GM10266 (cell line): ENCODE results near the gene ATG2A.
A peak's percentile ranks its signal among the peaks of the same experiment; 100 is the strongest.

Experiments used
- DNase-seq: peaks from one replicate; pipeline ENCODE4 v3.0.0; 2012; ENCODE audit errors: extremely low spot score
- CTCF ChIP-seq: IDR thresholded peaks from 2 replicates; pipeline ENCODE4 v1.5.1; 2012; ENCODE audit warnings: mild to moderate bottlenecking, low read depth; ENCODE audit not compliant: control insufficient read depth, insufficient read depth; ENCODE audit errors: missing control alignments

The ATG2A gene

GRCh38 chr11:64896448-64897022 is 20.5 kb downstream of the ATG2A start:
- TF ChIP-seq CTCF, result no peak
- no peak for DNase-seq

- no peak for DNase-seq
- no peak for TF ChIP-seq CTCF
These were observed 22.1 kb downstream of the ATG2A start for GRCh38 chr11:64894812-64895452.

- DNase-seq, result peak; percentile 94
- peak; percentile 97 for TF ChIP-seq CTCF
These were observed 22.8 kb downstream of the ATG2A start for GRCh38 chr11:64894070-64894811.

- no peak for TF ChIP-seq CTCF
These were observed 23.6 kb downstream of the ATG2A start for GRCh38 chr11:64893194-64894069.

GRCh38 chr11:64892838-64893193 is 24.2 kb downstream of the ATG2A start:
- no peak for DNase-seq
- no peak for TF ChIP-seq CTCF

More at GRCh38 chr11:64893194-64894069, 23.6 kb downstream of the ATG2A start:
- no peak for DNase-seq

GRCh38 chr11:64892411-64892831 is 24.6 kb downstream of the ATG2A start:
- no peak for TF ChIP-seq CTCF
- DNase-seq, result no peak

- TF ChIP-seq CTCF, result no peak
These were observed 25.1 kb downstream of the ATG2A start for GRCh38 chr11:64891880-64892279.

More at GRCh38 chr11:64891880-64892279, 25.1 kb downstream of the ATG2A start:
- no peak for DNase-seq
